Fibroblast of villous mesenchyme (primary cell): ENCODE data around the gene FAM117A. TPM values are rescaled to one million over a fixed set of nuclear protein-coding genes. Genes with fewer than 3 reads are reported as not detected.

ENCODE experiments used
- DNase-seq: peaks from one replicate; pipeline ENCODE4 v3.0.0-alpha.2; 2010; ENCODE audit warnings: low read depth
- H3K4me3 ChIP-seq: 2 replicates; pipeline ENCODE4 v1.5.1; 2011; ENCODE audit warnings: low read depth, mild to moderate bottlenecking, low read length
- total RNA-seq: library from RNA; depleted of rRNA; stranded (reverse); fragments of >200 nt; gene quantifications from 2 replicates; pipeline ENCODE4 v1.2.3, GENCODE V29; 2012
- TF ChIP-seq, protein P1 (sequence below): IDR thresholded peaks from 2 replicates; pipeline ENCODE4 v1.5.1; 2012; ENCODE audit warnings: low read depth, mild to moderate bottlenecking, low read length; ENCODE audit not compliant: insufficient read depth

FAM117A gene
- total RNA-seq, 1 donor: 1.7 TPM

DNA sequence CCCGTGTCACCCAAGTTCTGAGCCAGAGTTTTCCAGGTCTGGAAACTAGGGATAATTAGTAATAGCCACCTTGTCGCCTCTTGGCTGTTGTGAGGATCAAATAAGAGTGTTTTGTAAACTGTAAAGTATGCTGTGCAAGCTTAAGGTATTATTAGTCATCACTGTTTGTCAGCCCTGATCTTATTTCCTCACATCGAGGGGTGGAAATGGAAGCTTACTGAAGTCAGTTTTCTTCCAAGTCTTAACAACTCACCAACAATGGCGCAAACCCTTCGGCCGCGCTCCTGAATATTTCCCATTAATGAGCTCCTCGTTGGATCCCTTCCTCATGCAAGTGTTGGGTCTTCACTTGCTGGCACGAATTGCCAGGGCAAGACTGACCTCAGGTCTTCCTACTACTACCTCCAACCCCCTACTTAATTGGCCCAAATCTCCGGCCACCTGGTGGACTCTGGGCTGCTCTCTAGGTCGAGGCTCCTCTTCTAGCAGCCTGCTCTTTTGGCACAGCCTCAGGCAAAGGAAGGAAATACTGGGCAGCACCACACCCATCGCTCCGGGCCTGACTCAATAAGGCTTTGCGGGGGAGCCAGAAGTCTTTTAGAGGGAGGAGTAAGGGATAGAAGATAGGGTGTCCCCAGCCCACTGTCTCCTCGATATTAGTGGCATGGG, 55.3 kb downstream of the FAM117A start:
- no peak for DNase-seq
- H3K4me3 ChIP-seq: peak overlapping the region; percentile 97
- TF ChIP-seq, protein P1, sequence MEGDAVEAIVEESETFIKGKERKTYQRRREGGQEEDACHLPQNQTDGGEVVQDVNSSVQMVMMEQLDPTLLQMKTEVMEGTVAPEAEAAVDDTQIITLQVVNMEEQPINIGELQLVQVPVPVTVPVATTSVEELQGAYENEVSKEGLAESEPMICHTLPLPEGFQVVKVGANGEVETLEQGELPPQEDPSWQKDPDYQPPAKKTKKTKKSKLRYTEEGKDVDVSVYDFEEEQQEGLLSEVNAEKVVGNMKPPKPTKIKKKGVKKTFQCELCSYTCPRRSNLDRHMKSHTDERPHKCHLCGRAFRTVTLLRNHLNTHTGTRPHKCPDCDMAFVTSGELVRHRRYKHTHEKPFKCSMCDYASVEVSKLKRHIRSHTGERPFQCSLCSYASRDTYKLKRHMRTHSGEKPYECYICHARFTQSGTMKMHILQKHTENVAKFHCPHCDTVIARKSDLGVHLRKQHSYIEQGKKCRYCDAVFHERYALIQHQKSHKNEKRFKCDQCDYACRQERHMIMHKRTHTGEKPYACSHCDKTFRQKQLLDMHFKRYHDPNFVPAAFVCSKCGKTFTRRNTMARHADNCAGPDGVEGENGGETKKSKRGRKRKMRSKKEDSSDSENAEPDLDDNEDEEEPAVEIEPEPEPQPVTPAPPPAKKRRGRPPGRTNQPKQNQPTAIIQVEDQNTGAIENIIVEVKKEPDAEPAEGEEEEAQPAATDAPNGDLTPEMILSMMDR: no peak

DNA sequence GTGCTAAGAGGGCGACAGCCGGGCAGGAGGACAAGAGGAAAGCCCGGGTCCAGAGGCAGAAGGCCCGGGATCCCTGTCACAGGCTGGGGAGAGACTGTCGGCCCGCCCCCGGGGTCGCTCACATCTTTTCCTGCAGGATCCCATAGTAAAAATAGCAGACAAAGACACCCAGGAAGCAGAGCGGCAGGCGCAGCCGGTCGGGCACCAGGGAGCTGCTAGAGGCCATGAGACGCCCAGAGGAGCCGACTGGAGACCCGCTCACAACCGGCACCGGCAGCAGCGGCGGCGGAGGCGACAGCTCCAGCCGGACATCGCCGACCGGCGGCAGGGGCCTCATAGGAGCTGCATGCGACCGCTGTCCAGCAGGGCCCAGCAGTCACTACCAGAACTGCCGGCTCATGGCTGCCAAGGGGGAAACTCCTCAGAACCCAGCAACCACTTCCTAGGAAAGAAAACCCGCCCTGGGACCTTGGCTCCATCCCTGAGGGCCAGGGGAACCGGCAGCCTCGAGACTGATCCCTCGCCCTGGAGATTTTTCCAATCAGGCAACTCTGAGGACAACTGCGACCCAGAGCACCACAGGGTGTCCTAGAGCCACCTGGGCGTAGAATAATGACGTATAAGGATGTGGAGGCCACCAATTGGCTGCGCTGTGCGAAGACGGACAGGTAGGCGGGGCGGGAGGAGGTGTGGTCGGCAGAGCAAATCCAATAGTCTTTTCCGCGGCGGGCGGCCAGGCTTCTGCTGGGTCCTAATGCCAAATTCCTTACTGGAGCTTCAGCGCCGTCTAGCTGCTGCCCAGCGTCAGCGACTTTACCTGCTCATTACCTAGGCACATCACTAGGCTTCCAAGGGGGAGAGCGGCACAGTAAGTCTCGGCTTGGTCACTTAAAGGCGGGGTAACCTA, 56.1 kb downstream of the FAM117A start, which contains the start of gene SLC35B1:
Gene SLC35B1, minus strand, starts transcription at position 357 of the 907 bp plus-strand sequence. Its CDS starts 131 bp downstream, at position 226.
- peak within 1 kb of the TSS; percentile 97 for H3K4me3 ChIP-seq
- TF ChIP-seq, protein P1: peak; percentile 76

DNA sequence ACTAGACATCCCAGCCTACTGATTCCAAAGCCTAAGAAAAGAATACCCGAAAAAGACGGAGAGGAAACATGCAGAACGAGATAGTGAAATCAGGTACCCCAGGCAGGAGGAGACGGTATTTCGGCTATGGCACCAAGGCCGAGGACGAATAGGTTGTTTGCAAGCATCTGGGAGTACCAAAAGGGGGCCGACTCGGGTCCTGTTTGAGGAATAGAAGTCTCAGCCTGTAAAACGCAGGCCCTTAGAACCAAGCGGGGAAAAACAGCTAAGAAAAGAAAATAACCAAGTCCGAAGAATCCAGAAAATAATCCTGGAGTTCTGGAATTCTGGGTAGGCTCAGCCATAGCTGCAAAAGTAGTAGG, 56.7 kb downstream of the FAM117A start:
- DNase-seq: peak; percentile 14
- H3K4me3 ChIP-seq: peak overlapping the region; percentile 97
- TF ChIP-seq, protein P1: no peak

More for the DNA sequence above, 56.1 kb downstream of the FAM117A start, which contains the start of gene SLC35B1:
- peak; percentile 99 for DNase-seq

DNA sequence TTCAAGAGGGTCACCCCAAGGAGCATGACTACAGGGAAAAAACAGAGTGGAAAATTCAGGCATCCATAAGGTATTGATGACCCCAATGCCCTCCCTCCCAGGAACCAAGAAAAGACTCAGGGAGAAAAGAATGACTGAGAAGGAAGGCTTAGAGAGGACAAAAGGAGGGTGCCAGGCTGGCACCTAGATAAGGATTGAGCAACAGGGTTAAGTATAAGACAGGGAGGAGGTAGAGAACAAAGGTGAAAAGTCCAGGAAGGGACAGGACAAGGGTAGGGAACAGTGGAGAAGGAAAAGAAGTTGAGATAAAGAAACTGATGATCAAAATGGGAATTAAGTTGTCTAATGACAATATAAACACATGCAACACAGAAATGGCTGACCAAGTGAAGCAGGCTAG, 58.7 kb downstream of the FAM117A start:
- TF ChIP-seq, protein P1: no peak
- no peak overlapping the region for H3K4me3 ChIP-seq
- no peak for DNase-seq

DNA sequence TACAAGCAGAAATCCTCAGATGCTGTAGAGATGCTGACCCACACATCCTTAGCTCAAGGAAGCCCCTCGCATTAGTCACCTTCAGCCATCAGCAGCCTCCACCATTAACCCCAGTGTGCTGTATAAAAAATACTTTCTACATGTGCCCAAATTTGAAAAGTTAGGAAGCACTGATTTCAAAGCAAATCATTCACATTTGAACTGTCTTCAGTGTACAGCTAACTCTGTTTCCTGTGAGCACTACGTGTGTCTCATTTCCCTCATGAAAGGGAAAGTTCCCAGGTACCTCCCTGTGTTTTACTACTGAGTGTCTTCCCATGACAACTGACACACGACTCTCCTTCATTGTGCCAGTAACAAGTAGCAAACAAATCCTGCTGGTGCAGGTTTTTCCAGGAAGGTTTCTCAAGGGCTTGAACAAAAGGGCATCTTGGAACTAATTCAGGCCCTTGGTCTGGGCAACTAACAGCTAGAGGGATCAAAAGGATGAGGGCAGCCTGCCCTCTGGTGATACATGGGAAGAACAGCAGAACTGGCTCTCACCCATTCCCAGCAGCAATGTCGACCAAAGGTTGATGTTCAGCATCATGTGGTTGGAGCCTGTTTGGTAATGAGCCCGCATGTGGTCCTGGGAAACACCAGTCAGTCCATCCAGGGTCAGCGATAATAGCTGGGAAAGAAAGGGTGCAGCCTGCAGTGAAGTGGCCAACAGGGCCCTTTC, 60.2 kb downstream of the FAM117A start:
- H3K4me3 ChIP-seq: no peak overlapping the region
- TF ChIP-seq, protein P1: peak; percentile 57
- peak; percentile 46 for DNase-seq

DNA sequence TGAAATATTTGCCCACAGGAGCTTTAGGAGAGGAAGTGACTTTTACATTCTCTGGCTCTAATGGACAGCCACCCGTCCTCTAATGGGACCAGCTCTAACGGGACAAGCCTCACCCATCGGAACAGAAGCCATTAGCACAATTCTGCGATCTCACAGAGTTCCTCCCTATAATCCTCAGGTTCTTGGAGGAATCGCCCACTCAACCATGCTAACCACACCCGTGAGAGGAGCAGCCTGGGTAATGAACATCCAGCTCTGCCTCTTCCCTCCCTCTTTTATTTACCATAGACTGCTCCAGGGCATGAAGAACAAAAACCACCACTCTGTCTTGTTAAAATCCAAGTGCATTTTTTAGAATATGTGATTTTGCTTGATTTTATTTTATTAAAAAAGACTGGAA, 63.0 kb downstream of the FAM117A start:
- no peak overlapping the region for H3K4me3 ChIP-seq

More for the DNA sequence above, 63.0 kb downstream of the FAM117A start:
- no peak for DNase-seq
- TF ChIP-seq, protein P1: no peak
